Neural progenitor cell (in vitro differentiated cells): Measurements from ENCODE around the gene AKR7A2. TPM values are rescaled to one million over a fixed set of nuclear protein-coding genes. Genes with fewer than 3 reads are reported as not detected.

Experiments
- DNase-seq: peaks from one replicate; pipeline ENCODE4 v3.0.0-alpha.2; 2016; ENCODE audit warnings: low spot score
- H2AFZ ChIP-seq: fragments of 200-600 bp; sonication (generic); replicated peaks from 2 replicates; pipeline ENCODE4 v1.6.1; 2016; ENCODE audit warnings: antibody characterized with exemption
- H3F3A ChIP-seq: fragments of 200-600 bp; sonication (generic); 2 replicates; pipeline ENCODE4 v1.6.1; 2016; ENCODE audit warnings: antibody characterized with exemption, low read depth
- H3K27ac ChIP-seq: fragments of 200-600 bp; sonication (generic); 2 replicates; pipeline ENCODE4 v1.5.1; 2016; ENCODE audit warnings: mild to moderate bottlenecking
- H3K27me3 ChIP-seq: fragments of 200-600 bp; sonication (generic); 2 replicates; pipeline ENCODE4 v1.6.1; 2016; ENCODE audit warnings: mild to moderate bottlenecking, moderate library complexity
- H3K36me3 ChIP-seq: fragments of 200-600 bp; sonication (generic); 2 replicates; pipeline ENCODE4 v1.5.1; 2016
- H3K4me1 ChIP-seq: fragments of 200-600 bp; sonication (generic); 2 replicates; pipeline ENCODE4 v1.6.1; 2016; ENCODE audit warnings: mixed run types
- H3K4me2 ChIP-seq: fragments of 200-600 bp; sonication (generic); 2 replicates; pipeline ENCODE4 v1.6.1; 2016
- H3K4me3 ChIP-seq: fragments of 200-600 bp; sonication (generic); 2 replicates; pipeline ENCODE4 v1.5.1; 2016
- H3K79me2 ChIP-seq: fragments of 200-600 bp; sonication (generic); 2 replicates; pipeline ENCODE4 v1.6.1; 2016; ENCODE audit warnings: low read depth
- H3K9ac ChIP-seq: fragments of 200-600 bp; sonication (generic); 2 replicates; pipeline ENCODE4 v1.6.1; 2016
- H3K9me3 ChIP-seq: fragments of 200-600 bp; sonication (generic); 2 replicates; pipeline ENCODE4 v1.5.1; 2016; ENCODE audit warnings: low read depth
- H4K20me1 ChIP-seq: fragments of 200-600 bp; sonication (generic); 2 replicates; pipeline ENCODE4 v1.6.1; 2016; ENCODE audit warnings: low read depth
- H3K27ac Mint-ChIP-seq: 3 replicates; pipeline ENCODE4 v1.8.0; 2021; ENCODE audit warnings: mixed read lengths
- H3K27me3 Mint-ChIP-seq: 2 replicates; pipeline ENCODE4 v1.8.0; 2022; ENCODE audit warnings: low read depth, mild to moderate bottlenecking, inconsistent platforms, moderate library complexity, mixed read lengths; ENCODE audit not compliant: insufficient read depth
- H3K36me3 Mint-ChIP-seq: 3 replicates; pipeline ENCODE4 v1.8.0; 2021; ENCODE audit warnings: mixed read lengths
- H3K4me1 Mint-ChIP-seq: 3 replicates; pipeline ENCODE4 v1.8.0; 2021; ENCODE audit warnings: mixed read lengths
- H3K4me3 Mint-ChIP-seq: 3 replicates; pipeline ENCODE4 v1.8.0; 2021; ENCODE audit warnings: mild to moderate bottlenecking, moderate library complexity, mixed read lengths
- H3K9me3 Mint-ChIP-seq: 3 replicates; pipeline ENCODE4 v1.8.0; 2020; ENCODE audit warnings: mixed read lengths
- EZH2 ChIP-seq: fragments of 200-600 bp; sonication (generic); IDR thresholded peaks from 2 replicates; pipeline ENCODE4 v1.6.1; 2017; ENCODE audit warnings: antibody characterized with exemption, mild to moderate bottlenecking, moderate library complexity
- EZH2phosphoT487 ChIP-seq: fragments of 200-600 bp; sonication (generic); IDR thresholded peaks from 2 replicates; pipeline ENCODE4 v1.6.1; 2017; ENCODE audit warnings: antibody characterized with exemption
- total RNA-seq: library from RNA; depleted of rRNA; stranded (reverse); fragments of >200 nt; gene quantifications from 2 replicates; pipeline ENCODE4 v1.2.3, GENCODE V29; 2015; ENCODE audit warnings: low replicate concordance
- TF ChIP-seq, protein P1 (sequence below): fragments of 200-600 bp; sonication (generic); IDR thresholded peaks from 2 replicates; pipeline ENCODE4 v1.5.1; 2017; ENCODE audit warnings: antibody characterized with exemption, mild to moderate bottlenecking

AKR7A2 gene
- total RNA-seq, 1 donor from 2014 or later = 37.5 TPM

DNA sequence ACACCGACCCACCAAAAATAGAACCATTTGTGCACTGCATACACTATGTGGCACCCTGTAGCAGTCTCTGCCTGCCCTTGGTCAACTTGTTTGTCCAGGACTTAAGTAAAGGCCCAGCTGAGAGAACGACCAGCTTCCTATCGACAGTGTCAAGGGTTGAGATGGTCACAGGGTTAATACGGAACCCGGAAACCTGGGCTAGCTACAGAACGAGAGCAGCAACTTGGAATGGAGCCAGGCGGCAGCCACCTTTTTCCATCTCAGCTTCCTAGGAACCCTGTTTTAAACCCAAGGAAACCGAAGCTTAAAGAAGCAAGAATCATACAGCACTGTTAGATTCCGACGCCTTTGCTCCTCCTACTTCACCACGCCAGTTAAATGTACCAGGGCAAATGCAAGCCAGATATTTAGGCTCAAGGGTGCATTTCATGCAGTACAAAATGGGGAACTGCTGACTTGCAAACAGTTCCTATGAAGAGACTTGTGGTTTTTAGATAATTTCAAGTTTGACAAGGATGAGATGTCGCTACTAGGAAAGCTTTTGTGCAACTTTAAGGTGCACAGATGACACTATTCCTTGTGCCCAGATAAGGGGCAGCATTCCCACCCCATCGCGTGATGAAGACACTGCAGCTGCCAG lies 35.7 kb upstream of the AKR7A2 start:
- no peak for DNase-seq
- Histone ChIP-seq H3K4me1 (no peaks in the 10 kb centered on the region), H3K9ac (no peak overlapping the region), H2AFZ (no peak overlapping the region), H3K79me2 (no peaks in the 10 kb centered on the region), H3K4me3 (no peak overlapping the region), H3K36me3 (no peaks in the 10 kb centered on the region), H3K4me2 (no peak overlapping the region), H3K27ac (no peak overlapping the region), H3K27me3 (no peaks in the 10 kb centered on the region), H4K20me1 (peaks cover 6% of the 10 kb centered on the region), H3K9me3 (no peaks in the 10 kb centered on the region), H3F3A (no peaks in the 10 kb centered on the region)
- H3K36me3 Mint-ChIP-seq = peaks cover 11% of the 10 kb centered on the region
- H3K4me1 Mint-ChIP-seq = no peaks in the 10 kb centered on the region
- H3K4me3 Mint-ChIP-seq = no peak overlapping the region
- TF ChIP-seq EZH2phosphoT487 = no peak
- TF ChIP-seq, protein P1, sequence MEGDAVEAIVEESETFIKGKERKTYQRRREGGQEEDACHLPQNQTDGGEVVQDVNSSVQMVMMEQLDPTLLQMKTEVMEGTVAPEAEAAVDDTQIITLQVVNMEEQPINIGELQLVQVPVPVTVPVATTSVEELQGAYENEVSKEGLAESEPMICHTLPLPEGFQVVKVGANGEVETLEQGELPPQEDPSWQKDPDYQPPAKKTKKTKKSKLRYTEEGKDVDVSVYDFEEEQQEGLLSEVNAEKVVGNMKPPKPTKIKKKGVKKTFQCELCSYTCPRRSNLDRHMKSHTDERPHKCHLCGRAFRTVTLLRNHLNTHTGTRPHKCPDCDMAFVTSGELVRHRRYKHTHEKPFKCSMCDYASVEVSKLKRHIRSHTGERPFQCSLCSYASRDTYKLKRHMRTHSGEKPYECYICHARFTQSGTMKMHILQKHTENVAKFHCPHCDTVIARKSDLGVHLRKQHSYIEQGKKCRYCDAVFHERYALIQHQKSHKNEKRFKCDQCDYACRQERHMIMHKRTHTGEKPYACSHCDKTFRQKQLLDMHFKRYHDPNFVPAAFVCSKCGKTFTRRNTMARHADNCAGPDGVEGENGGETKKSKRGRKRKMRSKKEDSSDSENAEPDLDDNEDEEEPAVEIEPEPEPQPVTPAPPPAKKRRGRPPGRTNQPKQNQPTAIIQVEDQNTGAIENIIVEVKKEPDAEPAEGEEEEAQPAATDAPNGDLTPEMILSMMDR = no peak
- no peak for TF ChIP-seq EZH2
- H3K27me3 Mint-ChIP-seq = peaks cover 5% of the 10 kb centered on the region
- H3K9me3 Mint-ChIP-seq = no peaks in the 10 kb centered on the region
- H3K27ac Mint-ChIP-seq = no peak overlapping the region

DNA sequence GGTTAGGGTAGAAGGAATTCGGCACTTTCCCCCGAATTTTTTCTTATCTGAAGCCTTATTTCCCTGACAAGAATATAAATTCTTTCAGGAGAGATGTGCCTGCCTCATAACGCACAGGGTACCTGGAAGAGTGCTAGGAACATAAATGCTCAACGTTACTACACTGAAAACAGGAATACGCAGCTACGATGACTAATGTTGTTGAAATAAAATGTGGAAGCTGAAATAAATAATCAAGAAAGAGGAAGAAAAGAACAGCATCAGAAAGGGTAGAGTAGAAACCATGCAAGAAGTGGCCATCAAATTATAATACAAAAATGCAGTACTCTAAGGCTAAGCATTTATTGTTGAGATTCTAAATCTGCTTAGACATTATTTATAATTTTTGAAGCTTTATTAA lies 34.1 kb upstream of the AKR7A2 start:
- no peak overlapping the region for H3K27ac ChIP-seq
- Mint-ChIP-seq H3K9me3 (no peaks in the 10 kb centered on the region), H3K27me3 (peaks cover 6% of the 10 kb centered on the region), H3K4me1 (peaks cover 9% of the 10 kb centered on the region), H3K36me3 (peaks cover 8% of the 10 kb centered on the region), H3K4me3 (no peak overlapping the region), H3K27ac (no peak overlapping the region)
- H3K79me2 ChIP-seq = no peaks in the 10 kb centered on the region
- H4K20me1 ChIP-seq = peaks cover 10% of the 10 kb centered on the region
- H3K9me3 ChIP-seq = no peaks in the 10 kb centered on the region
- H2AFZ ChIP-seq = no peak overlapping the region
- H3K4me3 ChIP-seq = no peak overlapping the region
- no peaks in the 10 kb centered on the region for H3K4me1 ChIP-seq
- no peak overlapping the region for H3K4me2 ChIP-seq
- no peaks in the 10 kb centered on the region for H3K27me3 ChIP-seq
- H3K9ac ChIP-seq = no peak overlapping the region
- H3F3A ChIP-seq = no peaks in the 10 kb centered on the region
- no peaks in the 10 kb centered on the region for H3K36me3 ChIP-seq
- no peak for TF ChIP-seq EZH2phosphoT487
- TF ChIP-seq, protein P1 = no peak
- TF ChIP-seq EZH2 = no peak
- no peak for DNase-seq

DNA sequence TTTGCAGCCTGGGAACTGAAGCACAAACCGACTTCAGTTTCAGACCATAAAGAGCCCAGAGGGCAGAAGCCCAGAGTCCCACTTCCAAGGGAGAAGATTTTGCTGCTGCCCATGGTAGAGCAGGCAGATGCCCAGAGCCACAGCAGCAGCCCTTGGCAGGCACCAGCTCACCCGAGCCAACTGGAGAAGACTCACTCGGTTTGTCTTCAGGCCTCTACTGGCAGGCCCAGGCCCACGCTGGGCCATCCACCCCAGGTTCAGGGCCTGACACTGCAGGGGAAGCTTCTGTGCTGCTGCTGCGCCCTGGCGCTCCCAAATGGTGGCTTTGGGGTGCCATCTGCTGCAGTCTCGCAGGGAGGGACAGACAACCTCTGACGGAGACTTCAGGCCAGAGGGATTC lies 33.4 kb upstream of the AKR7A2 start:
- no peak for TF ChIP-seq EZH2phosphoT487
- no peak for DNase-seq
- Mint-ChIP-seq H3K36me3 (peaks cover 7% of the 10 kb centered on the region), H3K9me3 (no peaks in the 10 kb centered on the region), H3K4me3 (no peak overlapping the region), H3K27me3 (peaks cover 6% of the 10 kb centered on the region), H3K4me1 (peaks cover 9% of the 10 kb centered on the region), H3K27ac (no peak overlapping the region)
- no peak overlapping the region for H3K4me3 ChIP-seq
- H3K9me3 ChIP-seq = no peaks in the 10 kb centered on the region
- H3K4me1 ChIP-seq = no peaks in the 10 kb centered on the region
- H3K79me2 ChIP-seq = no peaks in the 10 kb centered on the region
- no peak overlapping the region for H3K9ac ChIP-seq
- H3K27me3 ChIP-seq = no peaks in the 10 kb centered on the region
- H3K27ac ChIP-seq = peak overlapping the region; percentile 29
- H3F3A ChIP-seq = peaks cover 2% of the 10 kb centered on the region
- H3K36me3 ChIP-seq = no peaks in the 10 kb centered on the region
- peaks cover 17% of the 10 kb centered on the region for H4K20me1 ChIP-seq
- H3K4me2 ChIP-seq = no peak overlapping the region
- H2AFZ ChIP-seq = no peak overlapping the region

DNA sequence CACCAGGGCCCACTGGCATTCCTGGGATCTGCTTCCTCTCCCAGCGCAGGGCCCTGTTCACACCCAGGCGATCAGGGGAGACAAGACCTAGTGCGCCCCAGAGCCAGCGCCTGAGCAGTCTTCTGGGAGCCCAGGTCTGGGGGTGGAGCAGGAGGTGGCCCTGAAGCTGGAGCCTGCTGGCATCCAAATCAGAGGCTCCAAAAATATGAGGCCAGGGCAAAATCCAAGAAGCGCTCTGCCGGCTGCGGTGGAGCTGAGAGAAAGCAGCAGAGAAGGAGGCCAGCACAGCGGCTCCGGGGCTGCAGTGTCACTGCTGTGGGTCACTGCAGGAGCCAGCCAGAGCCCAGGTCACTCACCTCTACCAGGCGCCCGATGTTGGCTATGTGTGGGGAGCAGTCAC lies 32.9 kb upstream of the AKR7A2 start:
- Mint-ChIP-seq H3K4me3 (no peak overlapping the region), H3K36me3 (peaks cover 4% of the 10 kb centered on the region), H3K27ac (no peak overlapping the region), H3K27me3 (peaks cover 6% of the 10 kb centered on the region), H3K4me1 (peaks cover 9% of the 10 kb centered on the region), H3K9me3 (no peaks in the 10 kb centered on the region)
- Histone ChIP-seq H3K27me3 (no peaks in the 10 kb centered on the region), H3K27ac (no peak overlapping the region), H2AFZ (no peak overlapping the region), H4K20me1 (peaks cover 21% of the 10 kb centered on the region), H3F3A (peaks cover 8% of the 10 kb centered on the region), H3K4me3 (no peak overlapping the region), H3K4me1 (no peaks in the 10 kb centered on the region), H3K4me2 (no peak overlapping the region), H3K9ac (no peak overlapping the region), H3K9me3 (no peaks in the 10 kb centered on the region), H3K79me2 (no peaks in the 10 kb centered on the region), H3K36me3 (no peaks in the 10 kb centered on the region)
- TF ChIP-seq EZH2 (no peak), EZH2phosphoT487 (no peak)
- TF ChIP-seq, protein P1 = no peak
- no peak for DNase-seq
